ENCODE data around the gene FRMD8. TPM values are rescaled to one million over a fixed set of nuclear protein-coding genes. Genes with fewer than 3 reads are reported as not detected.
"Not testable (repeated sequence)": the region's sequence is repeated elsewhere in the genome, so short reads cannot be mapped to it uniquely, and the experiment has no call there.

The FRMD8 gene
- total and polyA plus RNA-seq, 2 experiments from 2014 or later = 7.0 to 35.4 TPM

DNA sequence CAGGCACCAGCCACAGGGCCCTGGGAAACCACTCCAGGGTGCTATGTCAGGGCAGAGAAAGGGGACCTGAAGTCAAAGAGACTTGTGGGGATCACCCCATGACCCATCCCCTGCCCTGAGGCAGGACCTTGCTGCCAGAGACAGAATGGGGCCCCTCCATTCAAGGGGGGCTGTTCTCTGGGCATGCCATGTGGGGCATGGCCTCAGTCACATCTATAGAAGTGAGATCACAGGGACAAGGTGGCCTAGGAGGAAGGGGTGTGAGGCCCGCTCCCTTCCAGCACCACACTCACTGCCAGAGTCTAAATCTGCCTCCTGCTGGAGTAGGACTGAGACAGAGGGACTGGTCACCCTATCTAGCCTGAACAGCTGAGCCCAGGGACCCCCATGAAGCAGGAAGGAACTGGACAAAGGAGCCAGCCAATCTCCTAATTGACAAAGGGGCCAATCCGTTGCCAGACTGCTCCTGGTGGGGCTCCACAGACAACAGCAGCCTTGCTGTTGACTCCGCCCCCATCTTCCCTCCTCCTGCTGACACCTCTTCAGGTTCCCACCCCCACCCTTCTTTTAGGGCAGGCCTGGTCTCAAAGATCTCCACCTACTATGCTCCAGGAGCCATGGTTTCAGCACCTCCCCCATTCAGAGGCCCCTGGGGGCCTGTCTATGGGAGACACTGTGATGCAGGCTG, 62.1 kb downstream of the FRMD8 start:
- Histone ChIP-seq H3K27ac (ENCODE audit: low read depth) (no peak overlapping the region), H3K36me3 (ENCODE audit: insufficient read depth) (no peaks in the 10 kb centered on the region), H3F3A (replicated peaks; ENCODE audit: low read depth) (no peaks in the 10 kb centered on the region), H4K20me1 (replicated peaks; ENCODE audit: insufficient read depth) (no peaks in the 10 kb centered on the region), H3K4me3 (no peak overlapping the region), H2AFZ (no peak overlapping the region), H3K9me2 (ENCODE audit: insufficient read depth) (no peaks in the 10 kb centered on the region), H3K4me2 (no peak overlapping the region), H3K4me1 (ENCODE audit: insufficient read depth) (no peaks in the 10 kb centered on the region), H3K79me2 (replicated peaks; ENCODE audit: insufficient read depth) (no peaks in the 10 kb centered on the region), H3K27me3 (ENCODE audit: insufficient read depth) (peaks cover 4% of the 10 kb centered on the region; the same call in 1 of the 2 replicates)
- Mint-ChIP-seq H3K27me3 (ENCODE audit: insufficient read depth, low read depth, poor library complexity) (peaks cover 20% of the 10 kb centered on the region), H3K4me1 (peaks cover 5% of the 10 kb centered on the region), H3K9me3 (peaks cover 25% of the 10 kb centered on the region), H3K27ac (no peak overlapping the region), H3K36me3 (ENCODE audit: low read depth) (peaks cover 5% of the 10 kb centered on the region; the same call in 1 of the 3 replicates), H3K4me3 (no peak overlapping the region)
- TF ChIP-seq, protein P1, sequence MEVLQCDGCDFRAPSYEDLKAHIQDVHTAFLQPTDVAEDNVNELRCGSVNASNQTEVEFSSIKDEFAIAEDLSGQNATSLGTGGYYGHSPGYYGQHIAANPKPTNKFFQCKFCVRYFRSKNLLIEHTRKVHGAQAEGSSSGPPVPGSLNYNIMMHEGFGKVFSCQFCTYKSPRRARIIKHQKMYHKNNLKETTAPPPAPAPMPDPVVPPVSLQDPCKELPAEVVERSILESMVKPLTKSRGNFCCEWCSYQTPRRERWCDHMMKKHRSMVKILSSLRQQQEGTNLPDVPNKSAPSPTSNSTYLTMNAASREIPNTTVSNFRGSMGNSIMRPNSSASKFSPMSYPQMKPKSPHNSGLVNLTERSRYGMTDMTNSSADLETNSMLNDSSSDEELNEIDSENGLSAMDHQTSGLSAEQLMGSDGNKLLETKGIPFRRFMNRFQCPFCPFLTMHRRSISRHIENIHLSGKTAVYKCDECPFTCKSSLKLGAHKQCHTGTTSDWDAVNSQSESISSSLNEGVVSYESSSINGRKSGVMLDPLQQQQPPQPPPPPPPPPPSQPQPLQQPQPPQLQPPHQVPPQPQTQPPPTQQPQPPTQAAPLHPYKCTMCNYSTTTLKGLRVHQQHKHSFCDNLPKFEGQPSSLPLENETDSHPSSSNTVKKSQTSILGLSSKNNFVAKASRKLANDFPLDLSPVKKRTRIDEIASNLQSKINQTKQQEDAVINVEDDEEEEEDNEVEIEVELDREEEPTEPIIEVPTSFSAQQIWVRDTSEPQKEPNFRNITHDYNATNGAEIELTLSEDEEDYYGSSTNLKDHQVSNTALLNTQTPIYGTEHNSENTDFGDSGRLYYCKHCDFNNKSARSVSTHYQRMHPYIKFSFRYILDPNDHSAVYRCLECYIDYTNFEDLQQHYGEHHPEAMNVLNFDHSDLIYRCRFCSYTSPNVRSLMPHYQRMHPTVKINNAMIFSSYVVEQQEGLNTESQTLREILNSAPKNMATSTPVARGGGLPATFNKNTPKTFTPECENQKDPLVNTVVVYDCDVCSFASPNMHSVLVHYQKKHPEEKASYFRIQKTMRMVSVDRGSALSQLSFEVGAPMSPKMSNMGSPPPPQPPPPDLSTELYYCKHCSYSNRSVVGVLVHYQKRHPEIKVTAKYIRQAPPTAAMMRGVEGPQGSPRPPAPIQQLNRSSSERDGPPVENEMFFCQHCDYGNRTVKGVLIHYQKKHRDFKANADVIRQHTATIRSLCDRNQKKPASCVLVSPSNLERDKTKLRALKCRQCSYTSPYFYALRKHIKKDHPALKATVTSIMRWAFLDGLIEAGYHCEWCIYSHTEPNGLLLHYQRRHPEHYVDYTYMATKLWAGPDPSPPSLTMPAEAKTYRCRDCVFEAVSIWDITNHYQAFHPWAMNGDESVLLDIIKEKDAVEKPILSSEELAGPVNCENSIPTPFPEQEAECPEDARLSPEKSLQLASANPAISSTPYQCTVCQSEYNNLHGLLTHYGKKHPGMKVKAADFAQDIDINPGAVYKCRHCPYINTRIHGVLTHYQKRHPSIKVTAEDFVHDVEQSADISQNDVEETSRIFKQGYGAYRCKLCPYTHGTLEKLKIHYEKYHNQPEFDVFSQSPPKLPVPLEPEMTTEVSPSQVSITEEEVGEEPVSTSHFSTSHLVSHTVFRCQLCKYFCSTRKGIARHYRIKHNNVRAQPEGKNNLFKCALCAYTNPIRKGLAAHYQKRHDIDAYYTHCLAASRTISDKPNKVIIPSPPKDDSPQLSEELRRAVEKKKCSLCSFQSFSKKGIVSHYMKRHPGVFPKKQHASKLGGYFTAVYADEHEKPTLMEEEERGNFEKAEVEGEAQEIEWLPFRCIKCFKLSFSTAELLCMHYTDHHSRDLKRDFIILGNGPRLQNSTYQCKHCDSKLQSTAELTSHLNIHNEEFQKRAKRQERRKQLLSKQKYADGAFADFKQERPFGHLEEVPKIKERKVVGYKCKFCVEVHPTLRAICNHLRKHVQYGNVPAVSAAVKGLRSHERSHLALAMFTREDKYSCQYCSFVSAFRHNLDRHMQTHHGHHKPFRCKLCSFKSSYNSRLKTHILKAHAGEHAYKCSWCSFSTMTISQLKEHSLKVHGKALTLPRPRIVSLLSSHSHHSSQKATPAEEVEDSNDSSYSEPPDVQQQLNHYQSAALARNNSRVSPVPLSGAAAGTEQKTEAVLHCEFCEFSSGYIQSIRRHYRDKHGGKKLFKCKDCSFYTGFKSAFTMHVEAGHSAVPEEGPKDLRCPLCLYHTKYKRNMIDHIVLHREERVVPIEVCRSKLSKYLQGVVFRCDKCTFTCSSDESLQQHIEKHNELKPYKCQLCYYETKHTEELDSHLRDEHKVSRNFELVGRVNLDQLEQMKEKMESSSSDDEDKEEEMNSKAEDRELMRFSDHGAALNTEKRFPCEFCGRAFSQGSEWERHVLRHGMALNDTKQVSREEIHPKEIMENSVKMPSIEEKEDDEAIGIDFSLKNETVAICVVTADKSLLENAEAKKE (CRISPR knock-in tag; IDR thresholded peaks at IDR 0.05) = no peak
- no peak for TF ChIP-seq NANOG (IDR thresholded peaks at IDR 0.05; ENCODE audit: borderline replicate concordance)
- DNase-seq (ENCODE audit: low spot score) = peak; percentile 46
- peak; percentile 59 for ATAC-seq

DNA sequence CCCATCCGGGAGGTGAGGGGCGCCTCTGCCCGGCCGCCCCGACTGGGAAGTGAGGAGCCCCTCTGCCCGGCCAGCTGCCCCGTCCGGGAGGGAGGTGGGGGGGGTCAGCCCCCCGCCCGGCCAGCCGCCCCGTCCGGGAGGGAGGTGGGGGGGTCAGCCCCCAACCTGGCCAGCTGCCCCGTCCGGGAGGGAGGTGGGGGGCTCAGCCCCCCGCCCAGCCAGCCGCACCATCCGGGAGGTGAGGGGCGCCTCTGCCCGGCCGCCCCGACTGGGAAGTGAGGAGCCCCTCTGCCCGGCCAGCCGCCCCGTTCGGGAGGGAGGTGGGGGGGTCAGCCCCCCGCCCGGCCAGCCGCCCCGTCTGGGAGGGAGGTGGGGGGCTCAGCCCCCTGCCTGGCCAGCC, 64.9 kb downstream of the FRMD8 start:
- peaks cover 31% of the 10 kb centered on the region for H3K9me3 Mint-ChIP-seq
- not testable (repeated sequence) for H3K27ac ChIP-seq (ENCODE audit: low read depth); H3K4me2 ChIP-seq; H3K4me3 ChIP-seq; H3K27ac Mint-ChIP-seq; H3K36me3 Mint-ChIP-seq (ENCODE audit: low read depth); ATAC-seq; H2AFZ ChIP-seq; H3K4me3 Mint-ChIP-seq; H3K79me2 ChIP-seq (replicated peaks; ENCODE audit: insufficient read depth); DNase-seq (ENCODE audit: low spot score); H4K20me1 ChIP-seq (replicated peaks; ENCODE audit: insufficient read depth); H3K9me2 ChIP-seq (ENCODE audit: insufficient read depth); H3K36me3 ChIP-seq (ENCODE audit: insufficient read depth); H3F3A ChIP-seq (replicated peaks; ENCODE audit: low read depth)
- H3K4me1 Mint-ChIP-seq = peaks cover 12% of the 10 kb centered on the region; the same call in 2 of the 3 replicates
- peaks cover 28% of the 10 kb centered on the region for H3K27me3 ChIP-seq (ENCODE audit: insufficient read depth)
- peaks cover 42% of the 10 kb centered on the region for H3K27me3 Mint-ChIP-seq (ENCODE audit: insufficient read depth, low read depth, poor library complexity)
- H3K4me1 ChIP-seq (ENCODE audit: insufficient read depth) = peaks cover 11% of the 10 kb centered on the region

DNA sequence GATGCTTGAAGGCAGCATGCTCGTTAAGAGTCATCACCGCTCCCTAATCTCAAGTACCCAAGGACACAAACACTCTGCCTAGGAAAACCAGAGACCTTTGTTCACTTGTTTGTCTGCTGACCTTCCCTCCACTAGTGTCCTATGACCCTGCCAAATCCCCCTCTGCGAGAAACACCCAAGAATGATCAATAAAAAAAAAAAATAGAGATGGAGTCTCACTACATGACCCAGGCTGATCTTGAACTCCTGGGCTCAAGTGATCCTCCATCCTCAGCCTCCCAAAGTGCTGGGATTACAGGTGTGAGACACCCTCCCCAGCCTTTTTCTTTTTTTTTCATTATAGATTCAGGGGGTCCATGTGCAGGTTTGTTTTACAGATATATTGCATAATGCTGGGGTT, 65.8 kb downstream of the FRMD8 start:
- not testable (repeated sequence) for H2AFZ ChIP-seq; H3F3A ChIP-seq (replicated peaks; ENCODE audit: low read depth); H3K36me3 Mint-ChIP-seq (ENCODE audit: low read depth); H4K20me1 ChIP-seq (replicated peaks; ENCODE audit: insufficient read depth); H3K27ac ChIP-seq (ENCODE audit: low read depth); H3K79me2 ChIP-seq (replicated peaks; ENCODE audit: insufficient read depth); H3K9me2 ChIP-seq (ENCODE audit: insufficient read depth); H3K4me3 ChIP-seq; H3K4me3 Mint-ChIP-seq; DNase-seq (ENCODE audit: low spot score); H3K4me2 ChIP-seq; ATAC-seq; H3K36me3 ChIP-seq (ENCODE audit: insufficient read depth); H3K27ac Mint-ChIP-seq
- Mint-ChIP-seq H3K9me3 (peaks cover 31% of the 10 kb centered on the region), H3K27me3 (ENCODE audit: insufficient read depth, low read depth, poor library complexity) (peaks cover 51% of the 10 kb centered on the region), H3K4me1 (peaks cover 12% of the 10 kb centered on the region; the same call in 2 of the 3 replicates)
- peaks cover 38% of the 10 kb centered on the region for H3K27me3 ChIP-seq (ENCODE audit: insufficient read depth)
- peaks cover 11% of the 10 kb centered on the region for H3K4me1 ChIP-seq (ENCODE audit: insufficient read depth)
